MM.1S (cell line): ENCODE results near the gene TPM3.
A peak's percentile ranks its signal among the peaks of the same experiment; 100 is the strongest.

Experiments used
- DNase-seq: peaks from one replicate; pipeline ENCODE4 v3.0.0-alpha.2; 2015
- H2AFZ ChIP-seq: fragments of 300-600 bp; sonication (generic); 2 replicates; pipeline ENCODE4 v1.6.0; 2016; ENCODE audit warnings: antibody characterized with exemption, low read length
- H3F3A ChIP-seq: fragments of 300-600 bp; sonication (generic); 2 replicates; pipeline ENCODE4 v1.6.1; 2016; ENCODE audit warnings: mild to moderate bottlenecking, antibody characterized with exemption, low read length, moderate library complexity, mixed read lengths; ENCODE audit not compliant: insufficient read depth
- H3K27ac ChIP-seq: fragments of 300-600 bp; sonication (generic); 2 replicates; pipeline ENCODE4 v1.5.1; 2016; ENCODE audit warnings: mild to moderate bottlenecking, low read length
- H3K27me3 ChIP-seq: fragments of 300-600 bp; sonication (generic); replicated peaks from 2 replicates; pipeline ENCODE4 v1.6.0; 2016; ENCODE audit warnings: low read length; ENCODE audit not compliant: insufficient read depth
- H3K36me3 ChIP-seq: fragments of 300-600 bp; sonication (generic); replicated peaks from 2 replicates; pipeline ENCODE4 v1.6.1; 2016; ENCODE audit warnings: mild to moderate bottlenecking, low read length, mixed read lengths; ENCODE audit not compliant: insufficient read depth
- H3K4me1 ChIP-seq: fragments of 300-600 bp; sonication (generic); 2 replicates; pipeline ENCODE4 v1.6.1; 2016; ENCODE audit warnings: low read length, mixed read lengths
- H3K4me2 ChIP-seq: fragments of 300-600 bp; sonication (generic); 2 replicates; pipeline ENCODE4 v1.6.0; 2016; ENCODE audit warnings: low read depth, low read length
- H3K4me3 ChIP-seq: fragments of 300-600 bp; sonication (generic); 2 replicates; pipeline ENCODE4 v1.5.1; 2016; ENCODE audit warnings: low read length, mixed read lengths
- H3K79me2 ChIP-seq: fragments of 300-600 bp; sonication (generic); 2 replicates; pipeline ENCODE4 v1.6.1; 2016; ENCODE audit warnings: mixed run types, low read length, mixed read lengths
- H3K9ac ChIP-seq: fragments of 300-600 bp; sonication (generic); 2 replicates; pipeline ENCODE4 v1.6.1; 2016; ENCODE audit warnings: low read length, mixed read lengths
- H3K9me2 ChIP-seq: fragments of 300-600 bp; sonication (generic); replicated peaks from 2 replicates; pipeline ENCODE4 v1.6.1; 2016; ENCODE audit warnings: mild to moderate bottlenecking, low read length, mixed read lengths; ENCODE audit not compliant: insufficient read depth
- H3K9me3 ChIP-seq: fragments of 300-600 bp; sonication (generic); replicated peaks from 2 replicates; pipeline ENCODE4 v1.6.1; 2016; ENCODE audit warnings: mild to moderate bottlenecking, low read length, mixed read lengths; ENCODE audit not compliant: insufficient read depth
- H4K20me1 ChIP-seq: fragments of 300-600 bp; sonication (generic); 2 replicates; pipeline ENCODE4 v1.6.1; 2016; ENCODE audit warnings: mild to moderate bottlenecking, low read length, moderate library complexity, mixed read lengths; ENCODE audit not compliant: insufficient read depth
- CTCF ChIP-seq: fragments of 300-600 bp; sonication (generic); IDR thresholded peaks from 2 replicates; pipeline ENCODE4 v1.5.1; 2016; ENCODE audit warnings: antibody characterized with exemption, low read length, mixed read lengths
- EZH2 ChIP-seq: fragments of 300-600 bp; sonication (generic); optimal IDR thresholded peaks from 2 replicates; pipeline ENCODE3; 2017; ENCODE audit warnings: low read depth, mild to moderate bottlenecking, antibody characterized with exemption, low read length, mixed read lengths
- EZH2phosphoT487 ChIP-seq: fragments of 300-600 bp; sonication (generic); IDR thresholded peaks from 2 replicates; pipeline ENCODE4 v1.6.1; 2018; ENCODE audit warnings: antibody characterized with exemption, low read length

Gene TPM3

GRCh38 chr1:154190550-154190949 is 1.4 kb downstream of the TPM3 start:
- peaks cover 22% of the 10 kb centered on the region for H3F3A ChIP-seq
- H3K27ac ChIP-seq, result no peak overlapping the region
- no peaks in the 10 kb centered on the region for H3K9me3 ChIP-seq
- H3K27me3 ChIP-seq, result no peaks in the 10 kb centered on the region
- no peaks in the 10 kb centered on the region for H3K9me2 ChIP-seq
- H3K79me2 ChIP-seq, result no peaks in the 10 kb centered on the region
- H3K9ac ChIP-seq, result no peak overlapping the region
- H3K4me2 ChIP-seq, result no peak overlapping the region
- H2AFZ ChIP-seq, result no peak overlapping the region
- H3K4me3 ChIP-seq, result no peak overlapping the region
- no peak for DNase-seq
- H3K4me1 ChIP-seq, result peaks cover 37% of the 10 kb centered on the region
- no peaks in the 10 kb centered on the region for H4K20me1 ChIP-seq
- TF ChIP-seq EZH2, result no peak
- H3K36me3 ChIP-seq, result no peaks in the 10 kb centered on the region

GRCh38 chr1:154186852-154187501 is 4.9 kb downstream of the TPM3 start:
- H3K4me2 ChIP-seq, result peak overlapping the region; percentile 35
- peak overlapping the region; percentile 6; the same call in 1 of the 2 replicates for H3K9ac ChIP-seq
- peaks cover 2% of the 10 kb centered on the region; the same call in 1 of the 2 replicates for H4K20me1 ChIP-seq
- H3K4me1 ChIP-seq, result peaks cover 22% of the 10 kb centered on the region
- no peak for TF ChIP-seq EZH2phosphoT487
- no peak for TF ChIP-seq CTCF
- TF ChIP-seq EZH2, result no peak
- peak; percentile 84 for DNase-seq
- H3K27ac ChIP-seq, result peak overlapping the region; percentile 58; the same call in 1 of the 2 replicates
- H3K9me2 ChIP-seq, result no peaks in the 10 kb centered on the region
- H3F3A ChIP-seq, result peaks cover 36% of the 10 kb centered on the region
- no peaks in the 10 kb centered on the region for H3K27me3 ChIP-seq
- H3K79me2 ChIP-seq, result peaks cover 10% of the 10 kb centered on the region
- peak overlapping the region; percentile 33 for H2AFZ ChIP-seq
- H3K9me3 ChIP-seq, result no peaks in the 10 kb centered on the region
- H3K36me3 ChIP-seq, result no peaks in the 10 kb centered on the region
- H3K4me3 ChIP-seq, result peak overlapping the region; percentile 1; the same call in 1 of the 2 replicates

- Histone ChIP-seq H3K9me2 (no peaks in the 10 kb centered on the region), H3K27me3 (no peaks in the 10 kb centered on the region), H3K9ac (no peak overlapping the region), H4K20me1 (peaks cover 8% of the 10 kb centered on the region), H3K36me3 (no peaks in the 10 kb centered on the region), H3K9me3 (no peaks in the 10 kb centered on the region), H2AFZ (peak overlapping the region; percentile 33), H3K4me2 (peak overlapping the region; percentile 35), H3K4me3 (no peak overlapping the region), H3K27ac (peak overlapping the region; percentile 58; the same call in 1 of the 2 replicates), H3K4me1 (peaks cover 25% of the 10 kb centered on the region), H3F3A (peaks cover 40% of the 10 kb centered on the region), H3K79me2 (peaks cover 18% of the 10 kb centered on the region)
- TF ChIP-seq CTCF (peak; percentile 96), EZH2 (no peak)
- peak; percentile 87 for DNase-seq
These were observed 5.7 kb downstream of the TPM3 start for GRCh38 chr1:154186177-154186576.
